Measurements from ENCODE around the gene FCHSD2. TPM values are rescaled to one million over a fixed set of nuclear protein-coding genes. Genes with fewer than 3 reads are reported as not detected.

The FCHSD2 gene
- total and polyA plus RNA-seq, 2 of the 13 experiments (the other 11 are each of a cell fraction or from before 2014, with no cell fraction given), result 20.5 to 24.8 TPM

- TF ChIP-seq, protein P1, sequence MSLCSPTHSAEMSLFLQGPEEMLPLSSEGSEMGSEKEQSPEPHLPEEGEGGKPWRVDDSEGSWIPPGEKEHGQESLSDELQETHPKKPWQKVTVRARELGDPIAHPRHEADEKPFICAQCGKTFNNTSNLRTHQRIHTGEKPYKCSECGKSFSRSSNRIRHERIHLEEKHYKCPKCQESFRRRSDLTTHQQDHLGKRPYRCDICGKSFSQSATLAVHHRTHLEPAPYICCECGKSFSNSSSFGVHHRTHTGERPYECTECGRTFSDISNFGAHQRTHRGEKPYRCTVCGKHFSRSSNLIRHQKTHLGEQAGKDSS (CRISPR knock-in tag; IDR thresholded peaks at IDR 0.05; ENCODE audit: borderline replicate concordance, low read depth), result no peak; the same call in 1 of the 2 replicates
- TF ChIP-seq SALL1 (CRISPR knock-in tag; IDR thresholded peaks at IDR 0.05) (peak; percentile 54; the same call in 1 of the 2 replicates), SCMH1 (CRISPR knock-in tag; IDR thresholded peaks at IDR 0.05; ENCODE audit: borderline replicate concordance) (no peak), SOX5 (CRISPR knock-in tag; IDR thresholded peaks at IDR 0.05; ENCODE audit: borderline replicate concordance) (no peak), TAF15 (IDR thresholded peaks at IDR 0.05; ENCODE audit: low read depth, low read length, poor library complexity, severe bottlenecking) (no peak), CREM (IDR thresholded peaks at IDR 0.05) (no peak), CREM (CRISPR knock-in tag; IDR thresholded peaks at IDR 0.05) (no peak), KAT2B (IDR thresholded peaks at IDR 0.05; ENCODE audit: borderline replicate concordance, low read depth, low read length) (no peak), ZXDC (CRISPR knock-in tag; IDR thresholded peaks at IDR 0.05) (no peak), MIER3 (CRISPR knock-in tag; IDR thresholded peaks at IDR 0.05; ENCODE audit: borderline replicate concordance) (no peak), SKI (IDR thresholded peaks at IDR 0.05; ENCODE audit: partially characterized antibody) (no peak), HDAC2 (CRISPR knock-in tag; IDR thresholded peaks at IDR 0.05) (no peak), GMEB2 (CRISPR knock-in tag; IDR thresholded peaks at IDR 0.05; ENCODE audit: low read depth) (no peak), ZNF607 (CRISPR knock-in tag; IDR thresholded peaks at IDR 0.05; ENCODE audit: borderline replicate concordance) (no peak)
- TF ChIP-seq, protein P2, sequence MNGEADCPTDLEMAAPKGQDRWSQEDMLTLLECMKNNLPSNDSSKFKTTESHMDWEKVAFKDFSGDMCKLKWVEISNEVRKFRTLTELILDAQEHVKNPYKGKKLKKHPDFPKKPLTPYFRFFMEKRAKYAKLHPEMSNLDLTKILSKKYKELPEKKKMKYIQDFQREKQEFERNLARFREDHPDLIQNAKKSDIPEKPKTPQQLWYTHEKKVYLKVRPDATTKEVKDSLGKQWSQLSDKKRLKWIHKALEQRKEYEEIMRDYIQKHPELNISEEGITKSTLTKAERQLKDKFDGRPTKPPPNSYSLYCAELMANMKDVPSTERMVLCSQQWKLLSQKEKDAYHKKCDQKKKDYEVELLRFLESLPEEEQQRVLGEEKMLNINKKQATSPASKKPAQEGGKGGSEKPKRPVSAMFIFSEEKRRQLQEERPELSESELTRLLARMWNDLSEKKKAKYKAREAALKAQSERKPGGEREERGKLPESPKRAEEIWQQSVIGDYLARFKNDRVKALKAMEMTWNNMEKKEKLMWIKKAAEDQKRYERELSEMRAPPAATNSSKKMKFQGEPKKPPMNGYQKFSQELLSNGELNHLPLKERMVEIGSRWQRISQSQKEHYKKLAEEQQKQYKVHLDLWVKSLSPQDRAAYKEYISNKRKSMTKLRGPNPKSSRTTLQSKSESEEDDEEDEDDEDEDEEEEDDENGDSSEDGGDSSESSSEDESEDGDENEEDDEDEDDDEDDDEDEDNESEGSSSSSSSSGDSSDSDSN (CRISPR knock-in tag; IDR thresholded peaks at IDR 0.05), result no peak
- TF ChIP-seq, protein P3, sequence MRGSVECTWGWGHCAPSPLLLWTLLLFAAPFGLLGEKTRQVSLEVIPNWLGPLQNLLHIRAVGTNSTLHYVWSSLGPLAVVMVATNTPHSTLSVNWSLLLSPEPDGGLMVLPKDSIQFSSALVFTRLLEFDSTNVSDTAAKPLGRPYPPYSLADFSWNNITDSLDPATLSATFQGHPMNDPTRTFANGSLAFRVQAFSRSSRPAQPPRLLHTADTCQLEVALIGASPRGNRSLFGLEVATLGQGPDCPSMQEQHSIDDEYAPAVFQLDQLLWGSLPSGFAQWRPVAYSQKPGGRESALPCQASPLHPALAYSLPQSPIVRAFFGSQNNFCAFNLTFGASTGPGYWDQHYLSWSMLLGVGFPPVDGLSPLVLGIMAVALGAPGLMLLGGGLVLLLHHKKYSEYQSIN (CRISPR knock-in tag; IDR thresholded peaks at IDR 0.05; ENCODE audit: borderline replicate concordance), result no peak
- TF ChIP-seq, protein P4, sequence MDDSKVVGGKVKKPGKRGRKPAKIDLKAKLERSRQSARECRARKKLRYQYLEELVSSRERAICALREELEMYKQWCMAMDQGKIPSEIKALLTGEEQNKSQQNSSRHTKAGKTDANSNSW (CRISPR knock-in tag; IDR thresholded peaks at IDR 0.05; ENCODE audit: borderline replicate concordance), result no peak
These were observed 35.8 kb upstream of the FCHSD2 start (continued) for GRCh38 chr11:73177778-73178539.
